GM21528 (cell line): ENCODE results near the gene CHSY1.
"Not testable (repeated sequence)": the region's sequence is repeated elsewhere in the genome, so short reads cannot be mapped to it uniquely, and the experiment has no call there.

Experiments
- ATAC-seq: cut with Tn5 transposase; IDR thresholded peaks from one replicate; pipeline ENCODE4 v1.9.1; 2021; ENCODE audit warnings: mild to moderate bottlenecking, moderate library complexity; ENCODE audit not compliant: unreplicated experiment, low FRiP score

The CHSY1 gene

GRCh38 chr15:101138913-101139880 lies 112.7 kb downstream of the CHSY1 start:
- ATAC-seq = peak; percentile 52

- no peak for ATAC-seq
Observed at GRCh38 chr15:101138086-101138660, 113.7 kb downstream of the CHSY1 start.

- no peak for ATAC-seq
Observed at GRCh38 chr15:101137312-101137940, 114.4 kb downstream of the CHSY1 start.

GRCh38 chr15:101136381-101137268 lies 115.2 kb downstream of the CHSY1 start:
- no peak for ATAC-seq

- ATAC-seq = peak; percentile 55
Observed at GRCh38 chr15:101135532-101136166, 116.2 kb downstream of the CHSY1 start.

- ATAC-seq = no peak
Observed at GRCh38 chr15:101134780-101135179, 117.1 kb downstream of the CHSY1 start.

- no peak for ATAC-seq
Observed at GRCh38 chr15:101133751-101134261, 118.0 kb downstream of the CHSY1 start.

- no peak for ATAC-seq
Observed at GRCh38 chr15:101133181-101133460, 118.7 kb downstream of the CHSY1 start.

GRCh38 chr15:101132390-101133180 lies 119.3 kb downstream of the CHSY1 start:
- no peak for ATAC-seq

- ATAC-seq = no peak
Observed at GRCh38 chr15:101131489-101132389, 120.1 kb downstream of the CHSY1 start.

GRCh38 chr15:101129851-101130380 lies 121.9 kb downstream of the CHSY1 start:
- no peak for ATAC-seq

GRCh38 chr15:101128221-101129015 lies 123.4 kb downstream of the CHSY1 start:
- no peak for ATAC-seq

GRCh38 chr15:101127506-101128076 lies 124.3 kb downstream of the CHSY1 start:
- peak; percentile 63 for ATAC-seq

GRCh38 chr15:101126618-101127505 lies 125.0 kb downstream of the CHSY1 start:
- peak; percentile 54 for ATAC-seq

GRCh38 chr15:101125881-101126428 lies 125.9 kb downstream of the CHSY1 start:
- not testable (repeated sequence) for ATAC-seq
